HepG2 (cell line): ENCODE data around the gene DUS1L. TPM values are rescaled to one million over a fixed set of nuclear protein-coding genes. Genes with fewer than 3 reads are reported as not detected.

Experiments
- DNMT1 ChIP-seq: sonication (generic); formaldehyde crosslinking; IDR thresholded peaks from 2 replicates; pipeline ENCODE4 v1.5.1; 2020; ENCODE audit warnings: mild to moderate bottlenecking, missing genetic modification reagents
- KDM5A ChIP-seq: fragments of 200-600 bp; sonication (generic); IDR thresholded peaks from 2 replicates; pipeline ENCODE4 v1.7.0; 2018; ENCODE audit warnings: antibody characterized with exemption, mild to moderate bottlenecking, low read length, borderline replicate concordance
- KLF9 ChIP-seq: IDR thresholded peaks from 2 replicates; pipeline ENCODE4 v1.6.1; 2016; ENCODE audit warnings: low read depth
- PAX8 ChIP-seq: sonication (generic); formaldehyde crosslinking; IDR thresholded peaks from 2 replicates; pipeline ENCODE4 v1.8.0; 2022; ENCODE audit warnings: mild to moderate bottlenecking, missing genetic modification reagents, borderline replicate concordance
- PHF20 ChIP-seq: sonication (generic); formaldehyde crosslinking; IDR thresholded peaks from 2 replicates; pipeline ENCODE4 v1.5.0; 2020; ENCODE audit warnings: mild to moderate bottlenecking, missing genetic modification reagents
- SAP130 ChIP-seq: IDR thresholded peaks from 2 replicates; pipeline ENCODE4 v1.6.1; 2016; ENCODE audit warnings: low read depth
- ZNF142 ChIP-seq: sonication (generic); formaldehyde crosslinking; IDR thresholded peaks from 2 replicates; pipeline ENCODE4 v1.4.0; 2020; ENCODE audit warnings: missing genetic modification reagents
- ZNF20 ChIP-seq: sonication (generic); formaldehyde crosslinking; IDR thresholded peaks from 2 replicates; pipeline ENCODE4 v1.4.0; 2020; ENCODE audit warnings: mild to moderate bottlenecking, moderate library complexity, missing genetic modification reagents
- ZNF530 ChIP-seq: sonication (generic); formaldehyde crosslinking; IDR thresholded peaks from 2 replicates; pipeline ENCODE4 v1.5.0; 2020; ENCODE audit warnings: low read depth, mild to moderate bottlenecking, missing genetic modification reagents
- ZNF547 ChIP-seq: sonication (generic); formaldehyde crosslinking; IDR thresholded peaks from 2 replicates; pipeline ENCODE4 v1.5.1; 2020; ENCODE audit warnings: mild to moderate bottlenecking, missing genetic modification reagents
- ZNF704 ChIP-seq: sonication (generic); formaldehyde crosslinking; IDR thresholded peaks from 2 replicates; pipeline ENCODE4 v1.8.1; 2023; ENCODE audit warnings: mild to moderate bottlenecking, inconsistent platforms, moderate library complexity, missing genetic modification reagents, borderline replicate concordance
- polyA plus RNA-seq, 8 experiments: library from polyadenylated mRNA; depleted of rRNA in 3 of 8; stranded (reverse) in 7 of 8; unstranded in 1 of 8; fragments of >200 nt; fragmentation: Illumina TruSeq in 4 of 8; extraction: Trizol in 4 of 8; gene quantifications; 2 replicates each; pipeline versions ENCODE4 v1.2.1 to v1.2.3, GENCODE V29; 2011 to 2016; ENCODE audit warnings: low read depth in 4 of 8, missing spikeins in 1 of 8, mixed read lengths in 1 of 8; ENCODE audit not compliant: insufficient read depth in 1 of 8
- total RNA-seq, 5 experiments: library from RNA; depleted of rRNA; stranded (reverse); fragments of >200 nt; fragmentation: Illumina TruSeq; extraction: Trizol; gene quantifications; 2 replicates each; pipeline ENCODE4 v1.2.3, GENCODE V29; 2016; ENCODE audit warnings: low read depth in 1 of 5
- TF ChIP-seq, protein P1 (sequence below): sonication (generic); formaldehyde crosslinking; IDR thresholded peaks from 2 replicates; pipeline ENCODE4 v1.5.0; 2020; ENCODE audit warnings: missing genetic modification reagents
- TF ChIP-seq, protein P2 (sequence below): sonication (generic); formaldehyde crosslinking; IDR thresholded peaks from 2 replicates; pipeline ENCODE4 v1.4.0; 2020; ENCODE audit warnings: missing genetic modification reagents
- TF ChIP-seq, protein P3 (sequence below): sonication (generic); formaldehyde crosslinking; IDR thresholded peaks from 2 replicates; pipeline ENCODE4 v1.4.0; 2020; ENCODE audit warnings: missing genetic modification reagents, mild to moderate bottlenecking, borderline replicate concordance

The DUS1L gene
- total and polyA plus RNA-seq, 2 of the 13 experiments (the other 11 are each of a cell fraction or from before 2014, with no cell fraction given), result 81.0 to 109 TPM

GRCh38 chr17:82101767-82102679 lies 36.4 kb upstream of the DUS1L start (continued):
- TF ChIP-seq, protein P1, sequence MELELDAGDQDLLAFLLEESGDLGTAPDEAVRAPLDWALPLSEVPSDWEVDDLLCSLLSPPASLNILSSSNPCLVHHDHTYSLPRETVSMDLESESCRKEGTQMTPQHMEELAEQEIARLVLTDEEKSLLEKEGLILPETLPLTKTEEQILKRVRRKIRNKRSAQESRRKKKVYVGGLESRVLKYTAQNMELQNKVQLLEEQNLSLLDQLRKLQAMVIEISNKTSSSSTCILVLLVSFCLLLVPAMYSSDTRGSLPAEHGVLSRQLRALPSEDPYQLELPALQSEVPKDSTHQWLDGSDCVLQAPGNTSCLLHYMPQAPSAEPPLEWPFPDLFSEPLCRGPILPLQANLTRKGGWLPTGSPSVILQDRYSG (CRISPR knock-in tag), result no peak
- TF ChIP-seq, protein P2, sequence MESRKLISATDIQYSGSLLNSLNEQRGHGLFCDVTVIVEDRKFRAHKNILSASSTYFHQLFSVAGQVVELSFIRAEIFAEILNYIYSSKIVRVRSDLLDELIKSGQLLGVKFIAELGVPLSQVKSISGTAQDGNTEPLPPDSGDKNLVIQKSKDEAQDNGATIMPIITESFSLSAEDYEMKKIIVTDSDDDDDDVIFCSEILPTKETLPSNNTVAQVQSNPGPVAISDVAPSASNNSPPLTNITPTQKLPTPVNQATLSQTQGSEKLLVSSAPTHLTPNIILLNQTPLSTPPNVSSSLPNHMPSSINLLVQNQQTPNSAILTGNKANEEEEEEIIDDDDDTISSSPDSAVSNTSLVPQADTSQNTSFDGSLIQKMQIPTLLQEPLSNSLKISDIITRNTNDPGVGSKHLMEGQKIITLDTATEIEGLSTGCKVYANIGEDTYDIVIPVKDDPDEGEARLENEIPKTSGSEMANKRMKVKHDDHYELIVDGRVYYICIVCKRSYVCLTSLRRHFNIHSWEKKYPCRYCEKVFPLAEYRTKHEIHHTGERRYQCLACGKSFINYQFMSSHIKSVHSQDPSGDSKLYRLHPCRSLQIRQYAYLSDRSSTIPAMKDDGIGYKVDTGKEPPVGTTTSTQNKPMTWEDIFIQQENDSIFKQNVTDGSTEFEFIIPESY (CRISPR knock-in tag), result peak; percentile 67; the same call in 1 of the 2 replicates
- TF ChIP-seq KDM5A (no peak), ZNF530 (CRISPR knock-in tag) (peak; percentile 20; the same call in 1 of the 2 replicates), ZNF547 (no peak), SAP130 (CRISPR knock-in tag) (peak; percentile 94), ZNF20 (CRISPR knock-in tag) (no peak), ZNF704 (CRISPR knock-in tag) (no peak), PAX8 (CRISPR knock-in tag) (no peak), PHF20 (CRISPR knock-in tag) (peak; percentile 68), ZNF142 (CRISPR knock-in tag) (no peak; the same call in 1 of the 2 replicates), DNMT1 (CRISPR knock-in tag) (no peak), KLF9 (CRISPR knock-in tag) (peak; percentile 69; the same call in 1 of the 2 replicates)
- TF ChIP-seq, protein P3, sequence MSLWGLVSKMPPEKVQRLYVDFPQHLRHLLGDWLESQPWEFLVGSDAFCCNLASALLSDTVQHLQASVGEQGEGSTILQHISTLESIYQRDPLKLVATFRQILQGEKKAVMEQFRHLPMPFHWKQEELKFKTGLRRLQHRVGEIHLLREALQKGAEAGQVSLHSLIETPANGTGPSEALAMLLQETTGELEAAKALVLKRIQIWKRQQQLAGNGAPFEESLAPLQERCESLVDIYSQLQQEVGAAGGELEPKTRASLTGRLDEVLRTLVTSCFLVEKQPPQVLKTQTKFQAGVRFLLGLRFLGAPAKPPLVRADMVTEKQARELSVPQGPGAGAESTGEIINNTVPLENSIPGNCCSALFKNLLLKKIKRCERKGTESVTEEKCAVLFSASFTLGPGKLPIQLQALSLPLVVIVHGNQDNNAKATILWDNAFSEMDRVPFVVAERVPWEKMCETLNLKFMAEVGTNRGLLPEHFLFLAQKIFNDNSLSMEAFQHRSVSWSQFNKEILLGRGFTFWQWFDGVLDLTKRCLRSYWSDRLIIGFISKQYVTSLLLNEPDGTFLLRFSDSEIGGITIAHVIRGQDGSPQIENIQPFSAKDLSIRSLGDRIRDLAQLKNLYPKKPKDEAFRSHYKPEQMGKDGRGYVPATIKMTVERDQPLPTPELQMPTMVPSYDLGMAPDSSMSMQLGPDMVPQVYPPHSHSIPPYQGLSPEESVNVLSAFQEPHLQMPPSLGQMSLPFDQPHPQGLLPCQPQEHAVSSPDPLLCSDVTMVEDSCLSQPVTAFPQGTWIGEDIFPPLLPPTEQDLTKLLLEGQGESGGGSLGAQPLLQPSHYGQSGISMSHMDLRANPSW (CRISPR knock-in tag), result peak; percentile 91
